Mesendoderm (in vitro differentiated cells): Measurements from ENCODE around the gene WBP11.

Experiments used
- DNase-seq: peaks from one replicate; pipeline ENCODE4 v3.0.0; 2013
- H2AK5ac ChIP-seq: 2 replicates; pipeline ENCODE4 v1.6.1; 2013; ENCODE audit warnings: low read length, inconsistent platforms
- H2BK120ac ChIP-seq: 2 replicates; pipeline ENCODE4 v1.6.1; 2013; ENCODE audit warnings: low read depth, mild to moderate bottlenecking, low read length, moderate library complexity, mixed read lengths
- H2BK15ac ChIP-seq: replicated peaks from 2 replicates; pipeline ENCODE4 v1.6.1; 2013; ENCODE audit warnings: low read depth, mild to moderate bottlenecking, moderate library complexity
- H2BK5ac ChIP-seq: 2 replicates; pipeline ENCODE4 v1.6.1; 2013; ENCODE audit warnings: low read length, inconsistent platforms
- H3K18ac ChIP-seq: 2 replicates; pipeline ENCODE4 v1.6.1; 2013; ENCODE audit warnings: mild to moderate bottlenecking, low read length, mixed read lengths
- H3K23ac ChIP-seq: one replicate; pipeline ENCODE4 v1.6.1; 2013; ENCODE audit warnings: low read length
- H3K27ac ChIP-seq: 2 replicates; pipeline ENCODE4 v1.5.1; 2013; ENCODE audit warnings: low read depth, mild to moderate bottlenecking, inconsistent platforms, low read length, moderate library complexity
- H3K27me3 ChIP-seq: 2 replicates; pipeline ENCODE4 v1.6.1; 2013; ENCODE audit warnings: low read length, control low read depth, mild to moderate bottlenecking, inconsistent platforms; ENCODE audit not compliant: insufficient read depth, poor library complexity
- H3K36me3 ChIP-seq: 2 replicates; pipeline ENCODE4 v1.6.1; 2013; ENCODE audit warnings: low read length, inconsistent platforms; ENCODE audit not compliant: control insufficient read depth, insufficient read depth
- H3K4ac ChIP-seq: one replicate; pipeline ENCODE4 v1.6.1; 2013; ENCODE audit warnings: low read depth, mild to moderate bottlenecking, low read length, moderate library complexity
- H3K4me1 ChIP-seq: 2 replicates; pipeline ENCODE4 v1.6.1; 2013; ENCODE audit warnings: low read depth, low read length, inconsistent platforms; ENCODE audit not compliant: control insufficient read depth
- H3K4me2 ChIP-seq: 2 replicates; pipeline ENCODE4 v1.6.1; 2013; ENCODE audit warnings: low read length
- H3K4me3 ChIP-seq: 2 replicates; pipeline ENCODE4 v1.5.1; 2013; ENCODE audit warnings: mild to moderate bottlenecking, low read length
- H3K56ac ChIP-seq: one replicate; pipeline ENCODE4 v1.6.1; 2013; ENCODE audit warnings: low read length
- H3K79me1 ChIP-seq: 2 replicates; pipeline ENCODE4 v1.6.1; 2013; ENCODE audit warnings: low read length, inconsistent platforms
- H3K79me2 ChIP-seq: 2 replicates; pipeline ENCODE4 v1.6.1; 2013; ENCODE audit warnings: mild to moderate bottlenecking, low read length; ENCODE audit not compliant: control insufficient read depth, insufficient read depth
- H3K9ac ChIP-seq: 2 replicates; pipeline ENCODE4 v1.6.1; 2013; ENCODE audit warnings: low read length, inconsistent platforms
- H4K5ac ChIP-seq: one replicate; pipeline ENCODE4 v1.6.1; 2013; ENCODE audit warnings: low read length
- H4K8ac ChIP-seq: one replicate; pipeline ENCODE4 v1.6.1; 2013; ENCODE audit warnings: low read depth, mild to moderate bottlenecking, control low read depth, low read length, moderate library complexity
- WGBS: extraction: QIAGEN DNeasy Blood & Tissue Kit; methylation state at CpG from one replicate; pipeline ENCODE4 v1.1.7; 2013; ENCODE audit warnings: low lambda C conversion rate, missing lambda C conversion rate; ENCODE audit not compliant: insufficient coverage; ENCODE audit errors: extremely low coverage; 5-methylcytosine and 5-hydroxymethylcytosine counted together

Gene WBP11

DNA sequence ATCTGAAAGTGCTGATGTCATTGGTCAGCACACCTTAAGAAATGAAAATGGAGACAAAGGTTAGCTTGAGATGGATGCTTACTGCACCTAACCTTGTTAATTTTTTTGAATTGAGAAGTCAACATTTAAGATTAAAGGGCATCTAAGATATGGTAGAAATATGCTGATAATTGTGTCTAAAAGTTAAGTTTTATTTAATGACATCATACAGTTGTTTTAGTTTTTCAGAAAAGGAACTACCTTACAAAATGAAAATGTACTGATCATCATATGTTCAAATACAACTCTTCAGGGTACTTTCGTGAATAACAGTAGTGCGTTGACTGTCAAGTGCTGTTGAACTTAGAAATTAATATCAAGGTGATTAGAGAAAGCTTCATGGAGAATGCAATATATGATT, 8.2 kb upstream of the WBP11 start:
- H2AK5ac ChIP-seq = no peak overlapping the region
- H2BK5ac ChIP-seq = no peak overlapping the region
- no CpG with 5 or more reads among the region's 2 CpGs for WGBS
- no peak overlapping the region for H3K9ac ChIP-seq
- no peak overlapping the region for H2BK120ac ChIP-seq
- no peak for DNase-seq
- H3K4me1 ChIP-seq = no peaks in the 10 kb centered on the region
- H4K8ac ChIP-seq = no peak overlapping the region
- H3K27ac ChIP-seq = no peak overlapping the region
- H3K79me2 ChIP-seq = no peaks in the 10 kb centered on the region
- H3K36me3 ChIP-seq = no peaks in the 10 kb centered on the region
- no peak overlapping the region for H4K5ac ChIP-seq
- H3K4ac ChIP-seq = no peak overlapping the region
- H3K27me3 ChIP-seq = no peaks in the 10 kb centered on the region
- H3K56ac ChIP-seq = no peak overlapping the region
- no peak overlapping the region for H3K23ac ChIP-seq
- no peaks in the 10 kb centered on the region for H3K79me1 ChIP-seq
- H3K18ac ChIP-seq = no peak overlapping the region
- no peak overlapping the region for H3K4me3 ChIP-seq
- H2BK15ac ChIP-seq = no peak overlapping the region
- no peak overlapping the region for H3K4me2 ChIP-seq

DNA sequence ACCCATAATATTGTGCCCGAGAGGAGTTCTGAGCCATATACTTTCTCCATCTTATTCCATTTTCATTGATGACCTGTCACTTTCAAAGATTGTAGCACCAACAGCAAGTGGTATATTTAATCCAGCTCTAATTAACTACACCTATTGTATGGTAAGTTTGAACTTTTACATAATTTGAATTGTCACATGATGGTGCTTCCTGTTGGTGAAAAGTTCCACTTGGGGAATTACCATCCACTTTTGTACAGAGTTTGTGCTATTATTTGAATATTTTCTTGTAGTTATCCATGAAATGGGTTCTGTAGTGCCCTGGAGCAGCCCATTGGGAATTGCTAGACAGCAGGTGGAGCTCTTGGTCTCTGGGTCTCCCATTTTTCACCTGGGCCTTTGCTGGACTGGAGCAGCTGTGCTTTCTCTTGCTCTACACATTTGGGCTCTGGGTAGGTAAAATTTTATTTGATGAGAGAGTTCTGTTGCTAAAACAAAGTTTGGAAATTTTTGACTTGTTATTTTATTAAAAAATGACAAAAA, 7.7 kb upstream of the WBP11 start:
- Histone ChIP-seq H3K27ac (no peak overlapping the region), H3K23ac (no peak overlapping the region), H3K79me2 (no peaks in the 10 kb centered on the region), H4K5ac (no peak overlapping the region), H2AK5ac (no peak overlapping the region), H3K79me1 (no peaks in the 10 kb centered on the region), H3K9ac (no peak overlapping the region), H2BK15ac (no peak overlapping the region), H3K36me3 (no peaks in the 10 kb centered on the region), H3K18ac (no peak overlapping the region), H3K4ac (no peak overlapping the region), H4K8ac (no peak overlapping the region), H2BK5ac (no peak overlapping the region), H2BK120ac (no peak overlapping the region), H3K4me2 (no peak overlapping the region), H3K4me1 (no peaks in the 10 kb centered on the region), H3K27me3 (no peaks in the 10 kb centered on the region), H3K56ac (no peak overlapping the region), H3K4me3 (no peak overlapping the region)
- WGBS = no CpG with 5 or more reads among the region's 1 CpG
- peak; percentile 46 for DNase-seq

- H3K36me3 ChIP-seq = no peaks in the 10 kb centered on the region
- H3K4me2 ChIP-seq = no peak overlapping the region
- no peaks in the 10 kb centered on the region for H3K4me1 ChIP-seq
- no peak overlapping the region for H2BK5ac ChIP-seq
- no peaks in the 10 kb centered on the region for H3K79me2 ChIP-seq
- no peak overlapping the region for H3K23ac ChIP-seq
- no peak overlapping the region for H3K18ac ChIP-seq
- H3K4ac ChIP-seq = no peak overlapping the region
- no peaks in the 10 kb centered on the region for H3K79me1 ChIP-seq
- H3K4me3 ChIP-seq = no peak overlapping the region
- H2BK120ac ChIP-seq = no peak overlapping the region
- no peaks in the 10 kb centered on the region for H3K27me3 ChIP-seq
- no peak overlapping the region for H3K9ac ChIP-seq
- WGBS = no CpG with 5 or more reads among the region's 5 CpGs
- H2BK15ac ChIP-seq = no peak overlapping the region
- no peak overlapping the region for H4K8ac ChIP-seq
- H3K27ac ChIP-seq = no peak overlapping the region
- no peak overlapping the region for H2AK5ac ChIP-seq
- H4K5ac ChIP-seq = no peak overlapping the region
- DNase-seq = no peak
- H3K56ac ChIP-seq = no peak overlapping the region
These were observed 7.1 kb upstream of the WBP11 start for GRCh38 chr12:14810167-14810952.

DNA sequence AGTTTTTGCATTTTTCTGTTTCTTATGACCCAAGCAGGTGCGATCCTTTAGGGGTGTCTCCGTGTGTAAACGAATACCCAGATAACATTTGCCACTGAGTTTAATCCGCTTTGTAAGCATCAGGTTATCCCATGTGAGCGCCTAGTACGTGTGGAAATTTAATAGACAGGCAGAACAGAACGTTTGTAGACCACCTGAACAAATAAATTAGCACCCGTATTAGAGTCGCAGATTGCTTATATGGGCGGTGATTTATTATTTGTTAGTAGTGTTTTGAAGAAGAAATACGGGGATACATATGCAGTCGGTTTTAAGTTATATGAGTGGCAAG, 517 bp upstream of the WBP11 start:
- no peak overlapping the region for H4K8ac ChIP-seq

DNA sequence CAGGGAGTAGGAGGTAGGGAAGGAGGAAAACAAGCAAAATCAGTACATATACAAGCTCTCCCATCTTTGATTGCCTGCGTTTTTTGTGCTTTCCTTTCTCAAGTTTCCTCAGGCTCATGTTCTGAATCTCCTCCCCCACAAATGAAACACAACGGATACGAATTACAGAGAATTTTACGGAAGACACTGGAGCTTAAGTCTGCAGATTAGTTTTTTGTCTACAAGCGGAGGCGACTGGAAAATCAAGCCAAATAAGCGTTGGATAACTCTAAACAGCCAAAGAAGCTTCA, 612 bp downstream of the WBP11 start:
- H2BK5ac ChIP-seq = no peak overlapping the region
- no peaks in the 10 kb centered on the region for H3K27me3 ChIP-seq
- H3K4me2 ChIP-seq = peak overlapping the region; percentile 89
- H3K56ac ChIP-seq = peak overlapping the region; percentile 99
- WGBS = no CpG with 5 or more reads among the region's 7 CpGs
- H3K27ac ChIP-seq = no peak overlapping the region
- H3K4me1 ChIP-seq = no peaks in the 10 kb centered on the region
- H3K23ac ChIP-seq = peak overlapping the region; percentile 15
- peak overlapping the region; percentile 99 for H3K9ac ChIP-seq
- no peak overlapping the region for H2BK15ac ChIP-seq
- no peak overlapping the region for H3K18ac ChIP-seq
- peaks cover 4% of the 10 kb centered on the region for H3K79me1 ChIP-seq
- H3K79me2 ChIP-seq = peaks cover 26% of the 10 kb centered on the region
- no peak overlapping the region for H3K4ac ChIP-seq
- H2BK120ac ChIP-seq = no peak overlapping the region
- no peak for DNase-seq
- no peak overlapping the region for H2AK5ac ChIP-seq
- H4K5ac ChIP-seq = no peak overlapping the region
- H3K36me3 ChIP-seq = no peaks in the 10 kb centered on the region
- H3K4me3 ChIP-seq = peak overlapping the region; percentile 99
- H4K8ac ChIP-seq = no peak overlapping the region

More for the DNA sequence above, 517 bp upstream of the WBP11 start:
- no peak overlapping the region for H2BK15ac ChIP-seq
- H3K27me3 ChIP-seq = no peaks in the 10 kb centered on the region
- no peak overlapping the region for H2AK5ac ChIP-seq
- peak overlapping the region; percentile 91 for H3K4me3 ChIP-seq
- no peak overlapping the region for H3K23ac ChIP-seq
- no peak overlapping the region for H3K4ac ChIP-seq
- no peak overlapping the region for H4K5ac ChIP-seq
- no peaks in the 10 kb centered on the region for H3K36me3 ChIP-seq
- H3K4me1 ChIP-seq = no peaks in the 10 kb centered on the region
- H3K56ac ChIP-seq = peak overlapping the region; percentile 89
- H3K79me1 ChIP-seq = peaks cover 4% of the 10 kb centered on the region
- peaks cover 24% of the 10 kb centered on the region for H3K79me2 ChIP-seq
- no peak overlapping the region for H2BK5ac ChIP-seq
- DNase-seq = no peak
- H3K27ac ChIP-seq = no peak overlapping the region
- H3K9ac ChIP-seq = peak overlapping the region; percentile 87
- no peak overlapping the region for H3K18ac ChIP-seq
- peak overlapping the region; percentile 42 for H3K4me2 ChIP-seq
- no CpG with 5 or more reads among the region's 12 CpGs for whole genome bisulfite sequencing
- no peak overlapping the region for H2BK120ac ChIP-seq

GRCh38 chr12:14802247-14802646, 1.0 kb downstream of the WBP11 start:
- Histone ChIP-seq H3K79me2 (peaks cover 26% of the 10 kb centered on the region), H3K36me3 (no peaks in the 10 kb centered on the region), H3K4ac (no peak overlapping the region), H3K56ac (peak overlapping the region; percentile 99), H3K4me1 (no peaks in the 10 kb centered on the region), H2BK120ac (no peak overlapping the region), H3K4me2 (peak overlapping the region; percentile 89), H3K4me3 (peak overlapping the region; percentile 99), H3K9ac (peak overlapping the region; percentile 99), H3K18ac (no peak overlapping the region), H3K79me1 (peaks cover 4% of the 10 kb centered on the region), H4K5ac (no peak overlapping the region), H3K23ac (no peak overlapping the region), H4K8ac (no peak overlapping the region), H3K27me3 (no peaks in the 10 kb centered on the region), H3K27ac (no peak overlapping the region), H2BK5ac (no peak overlapping the region), H2BK15ac (no peak overlapping the region), H2AK5ac (no peak overlapping the region)
- no peak for DNase-seq
- WGBS = no CpG with 5 or more reads among the region's 4 CpGs
